DMS114 treated with DMSO at 0.1 percent for 48 hours (cell line): ENCODE measurements around the gene WDR31.
"Not testable (repeated sequence)": the region's sequence is repeated elsewhere in the genome, so short reads cannot be mapped to it uniquely, and the experiment has no call there.

ENCODE experiments used
- DNase-seq: peaks from one replicate; lab custom pipeline; 2025; ENCODE audit not compliant: unreplicated experiment; lab: John Stamatoyannopoulos, UW

The WDR31 gene

GRCh38 chr9:113368982-113369854 lies 29.1 kb upstream of the WDR31 start:
- no peak for DNase-seq

- DNase-seq, result no peak
Observed at GRCh38 chr9:113368348-113368981, 28.4 kb upstream of the WDR31 start.

GRCh38 chr9:113365652-113366051 lies 25.6 kb upstream of the WDR31 start:
- not testable (repeated sequence) for DNase-seq

GRCh38 chr9:113364951-113365350 lies 24.9 kb upstream of the WDR31 start:
- DNase-seq, result no peak

GRCh38 chr9:113363336-113363735 lies 23.3 kb upstream of the WDR31 start:
- no peak for DNase-seq

GRCh38 chr9:113361304-113362018 lies 21.4 kb upstream of the WDR31 start:
- DNase-seq, result no peak

GRCh38 chr9:113360242-113360842 lies 20.3 kb upstream of the WDR31 start:
- no peak for DNase-seq

GRCh38 chr9:113359385-113359784 lies 19.3 kb upstream of the WDR31 start:
- DNase-seq, result no peak

- DNase-seq, result no peak
Observed at GRCh38 chr9:113356686-113357292, 16.7 kb upstream of the WDR31 start.

- peak; percentile 35 for DNase-seq
Observed at GRCh38 chr9:113355040-113355596, 15.0 kb upstream of the WDR31 start.

GRCh38 chr9:113352411-113352810 lies 12.3 kb upstream of the WDR31 start:
- no peak for DNase-seq

GRCh38 chr9:113352006-113352405 lies 11.9 kb upstream of the WDR31 start:
- DNase-seq, result no peak

- no peak for DNase-seq
Observed at GRCh38 chr9:113350937-113351336, 10.9 kb upstream of the WDR31 start.

- DNase-seq, result no peak
Observed at GRCh38 chr9:113350107-113350661, 10.1 kb upstream of the WDR31 start.

- no peak for DNase-seq
Observed at GRCh38 chr9:113349445-113350094, 9.5 kb upstream of the WDR31 start, which contains the start of gene BSPRY. Gene BSPRY (plus strand): TSS chr9:113349541. CDS start chr9:113349580, 39 bp downstream.

- DNase-seq, result no peak
Observed at GRCh38 chr9:113349066-113349444, 9.0 kb upstream of the WDR31 start.

GRCh38 chr9:113348437-113348836 lies 8.4 kb upstream of the WDR31 start:
- no peak for DNase-seq

GRCh38 chr9:113345671-113346070 lies 5.6 kb upstream of the WDR31 start:
- no peak for DNase-seq

GRCh38 chr9:113345190-113345589 lies 5.1 kb upstream of the WDR31 start:
- DNase-seq, result no peak

- no peak for DNase-seq
Observed at GRCh38 chr9:113343732-113344231, 3.7 kb upstream of the WDR31 start.
